ENCODE data around the gene LGMN.
A peak's percentile ranks its signal among the peaks of the same experiment; 100 is the strongest.

The LGMN gene

GRCh38 chr14:92785667-92786426 is 37.4 kb upstream of the LGMN start:
- ChIA-PET POLR2A (interaction anchor here (0.6 kb wide), 1 partner anchor 53 kb away, joined by 6 read pairs; no protein-coding TSS in a partner anchor), CTCF (interaction anchor here (0.6 to 6.4 kb wide), 6 partner anchors 18 to 1552 kb away, joined by 3 to 76 read pairs (median 3); no protein-coding TSS in a partner anchor)
- Histone ChIP-seq H3K27ac (ENCODE audit: extremely low read depth, low read depth, low read length) (no peak overlapping the region), H3K4me1 (ENCODE audit: control insufficient read depth, insufficient read depth, low read length) (no peaks in the 10 kb centered on the region), H3K36me3 (ENCODE audit: control insufficient read depth in 2 of 2, insufficient read depth in 1 of 2, low read length in 2 of 2) (no peaks in the 10 kb centered on the region), H3K9me3 (ENCODE audit: control insufficient read depth, insufficient read depth, low read depth, low read length) (no peaks in the 10 kb centered on the region), H3K4me3 (ENCODE audit: low read depth, low read length) (no peak overlapping the region)
- TF ChIP-seq GLIS1 (tag by site-specific recombination; IDR thresholded peaks at IDR 0.05) (no peak), ZNF366 (tag by site-specific recombination; conservative IDR thresholded peaks at IDR 0.05) (no peak), ZNF362 (tag by site-specific recombination; IDR thresholded peaks at IDR 0.05) (no peak), ZNF521 (tag by site-specific recombination; IDR thresholded peaks at IDR 0.05) (no peak), EGR2 (tag by site-specific recombination; IDR thresholded peaks at IDR 0.05; ENCODE audit: low read depth) (no peak), ZNF692 (tag by site-specific recombination; IDR thresholded peaks at IDR 0.05) (no peak), ZNF501 (tag by site-specific recombination; IDR thresholded peaks at IDR 0.05) (no peak), ZNF341 (tag by site-specific recombination; IDR thresholded peaks at IDR 0.05; ENCODE audit: low read depth) (no peak), ZNF174 (tag by site-specific recombination; IDR thresholded peaks at IDR 0.05) (no peak), ZBTB44 (tag by site-specific recombination; IDR thresholded peaks at IDR 0.05) (no peak), ZNF114 (tag by site-specific recombination; IDR thresholded peaks at IDR 0.05) (no peak), ZNF544 (tag by site-specific recombination; IDR thresholded peaks at IDR 0.05) (no peak), ZNF416 (tag by site-specific recombination; IDR thresholded peaks at IDR 0.05) (no peak)

- ChIA-PET POLR2A (no interaction called here), CTCF (interaction anchor here (0.6 to 6.4 kb wide), 16 partner anchors 8 to 1330 kb away, joined by 3 to 76 read pairs (median 4); no protein-coding TSS in a partner anchor)
- Histone ChIP-seq H3K4me1 (ENCODE audit: control insufficient read depth, insufficient read depth, low read length) (no peaks in the 10 kb centered on the region), H3K36me3 (ENCODE audit: control insufficient read depth in 2 of 2, insufficient read depth in 1 of 2, low read length in 2 of 2) (no peaks in the 10 kb centered on the region), H3K4me3 (ENCODE audit: low read depth, low read length) (no peak overlapping the region), H3K9me3 (ENCODE audit: control insufficient read depth, insufficient read depth, low read depth, low read length) (no peaks in the 10 kb centered on the region), H3K27ac (ENCODE audit: extremely low read depth, low read depth, low read length) (no peak overlapping the region)
- TF ChIP-seq ZNF37A (tag by site-specific recombination; IDR thresholded peaks at IDR 0.05) (no peak), CTCF (tag by site-specific recombination; IDR thresholded peaks at IDR 0.05) (peak; percentile 33; the same call in 1 of the 2 replicates), ZNF654 (tag by site-specific recombination; IDR thresholded peaks at IDR 0.05; ENCODE audit: low read depth) (peak; percentile 85), ZNF16 (tag by site-specific recombination; IDR thresholded peaks at IDR 0.05; ENCODE audit: low read depth) (no peak), SCRT1 (tag by site-specific recombination; IDR thresholded peaks at IDR 0.05; ENCODE audit: borderline replicate concordance) (no peak), ZNF670 (tag by site-specific recombination; IDR thresholded peaks at IDR 0.05; ENCODE audit: low read depth) (no peak)
These were observed 35.5 kb upstream of the LGMN start for GRCh38 chr14:92783813-92784431.

All from HEK293 (cell line).